HUES48 (cell line): ENCODE results near the gene TSKU.

Experiments used
- H3K27ac ChIP-seq: one replicate; pipeline ENCODE4 v1.7.0; 2013; ENCODE audit warnings: low read depth, low read length, inconsistent platforms
- H3K27me3 ChIP-seq: 2 replicates; pipeline ENCODE4 v1.6.1; 2013; ENCODE audit warnings: mild to moderate bottlenecking, low read length; ENCODE audit not compliant: control insufficient read depth, insufficient read depth
- H3K36me3 ChIP-seq: 2 replicates; pipeline ENCODE4 v1.6.1; 2013; ENCODE audit warnings: low read length; ENCODE audit not compliant: control insufficient read depth, insufficient read depth
- H3K4me1 ChIP-seq: 2 replicates; pipeline ENCODE4 v1.6.1; 2013; ENCODE audit warnings: mild to moderate bottlenecking, low read length; ENCODE audit not compliant: control insufficient read depth, insufficient read depth
- H3K4me3 ChIP-seq: 2 replicates; pipeline ENCODE4 v1.5.1; 2013; ENCODE audit warnings: mild to moderate bottlenecking, low read depth, low read length
- H3K9ac ChIP-seq: 2 replicates; pipeline ENCODE4 v1.6.1; 2013; ENCODE audit warnings: mild to moderate bottlenecking, low read depth, low read length, moderate library complexity
- H3K9me3 ChIP-seq: 2 replicates; pipeline ENCODE4 v1.6.1; 2013; ENCODE audit warnings: low read length; ENCODE audit not compliant: control insufficient read depth, insufficient read depth

Gene TSKU

GRCh38 chr11:76830639-76831327, 47.6 kb downstream of the TSKU start:
- no peak overlapping the region for H3K4me3 ChIP-seq
- no peaks in the 10 kb centered on the region for H3K36me3 ChIP-seq

GRCh38 chr11:76831686-76832310, 48.6 kb downstream of the TSKU start:
- Histone ChIP-seq H3K27me3 (no peaks in the 10 kb centered on the region), H3K9me3 (no peaks in the 10 kb centered on the region), H3K27ac (no peak overlapping the region), H3K9ac (no peak overlapping the region), H3K4me1 (no peaks in the 10 kb centered on the region), H3K36me3 (no peaks in the 10 kb centered on the region), H3K4me3 (no peak overlapping the region)

More at GRCh38 chr11:76830639-76831327, 47.6 kb downstream of the TSKU start:
- no peaks in the 10 kb centered on the region for H3K9me3 ChIP-seq
- no peak overlapping the region for H3K27ac ChIP-seq
- no peak overlapping the region for H3K9ac ChIP-seq
- no peaks in the 10 kb centered on the region for H3K27me3 ChIP-seq
- H3K4me1 ChIP-seq, result no peaks in the 10 kb centered on the region

- no peaks in the 10 kb centered on the region for H3K36me3 ChIP-seq
- no peaks in the 10 kb centered on the region for H3K4me1 ChIP-seq
- no peaks in the 10 kb centered on the region for H3K9me3 ChIP-seq
- no peak overlapping the region for H3K4me3 ChIP-seq
- H3K9ac ChIP-seq, result no peak overlapping the region
- H3K27me3 ChIP-seq, result no peaks in the 10 kb centered on the region
- no peak overlapping the region for H3K27ac ChIP-seq
These were observed 49.2 kb downstream of the TSKU start for GRCh38 chr11:76832361-76832760.

- H3K27ac ChIP-seq, result no peak overlapping the region
- H3K27me3 ChIP-seq, result no peaks in the 10 kb centered on the region
These were observed 51.0 kb downstream of the TSKU start for GRCh38 chr11:76834151-76834550.

GRCh38 chr11:76835036-76835435, 51.9 kb downstream of the TSKU start:
- H3K9ac ChIP-seq, result no peak overlapping the region
- no peaks in the 10 kb centered on the region for H3K9me3 ChIP-seq
- no peaks in the 10 kb centered on the region for H3K27me3 ChIP-seq
- no peaks in the 10 kb centered on the region for H3K36me3 ChIP-seq
- no peak overlapping the region for H3K4me3 ChIP-seq
- no peak overlapping the region for H3K27ac ChIP-seq
- H3K4me1 ChIP-seq, result no peaks in the 10 kb centered on the region

More at GRCh38 chr11:76834151-76834550, 51.0 kb downstream of the TSKU start:
- no peaks in the 10 kb centered on the region for H3K4me1 ChIP-seq
- no peaks in the 10 kb centered on the region for H3K9me3 ChIP-seq
- no peak overlapping the region for H3K9ac ChIP-seq
- no peak overlapping the region for H3K4me3 ChIP-seq
- no peaks in the 10 kb centered on the region for H3K36me3 ChIP-seq

- Histone ChIP-seq H3K27ac (no peak overlapping the region), H3K36me3 (no peaks in the 10 kb centered on the region), H3K9me3 (no peaks in the 10 kb centered on the region), H3K4me1 (no peaks in the 10 kb centered on the region), H3K27me3 (no peaks in the 10 kb centered on the region), H3K9ac (no peak overlapping the region), H3K4me3 (no peak overlapping the region)
These were observed 52.9 kb downstream of the TSKU start for GRCh38 chr11:76835928-76836612.

GRCh38 chr11:76836613-76837291, 53.6 kb downstream of the TSKU start:
- Histone ChIP-seq H3K9ac (no peak overlapping the region), H3K4me1 (no peaks in the 10 kb centered on the region), H3K36me3 (no peaks in the 10 kb centered on the region), H3K4me3 (no peak overlapping the region), H3K27ac (no peak overlapping the region), H3K27me3 (no peaks in the 10 kb centered on the region), H3K9me3 (no peaks in the 10 kb centered on the region)

GRCh38 chr11:76837696-76838677, 54.8 kb downstream of the TSKU start:
- Histone ChIP-seq H3K4me3 (no peak overlapping the region), H3K27ac (no peak overlapping the region), H3K36me3 (no peaks in the 10 kb centered on the region), H3K27me3 (no peaks in the 10 kb centered on the region), H3K9me3 (no peaks in the 10 kb centered on the region), H3K4me1 (peaks cover 3% of the 10 kb centered on the region; the same call in 1 of the 2 replicates), H3K9ac (no peak overlapping the region)

GRCh38 chr11:76838678-76839068, 55.5 kb downstream of the TSKU start:
- Histone ChIP-seq H3K27me3 (no peaks in the 10 kb centered on the region), H3K4me1 (peaks cover 3% of the 10 kb centered on the region; the same call in 1 of the 2 replicates), H3K9me3 (no peaks in the 10 kb centered on the region), H3K27ac (no peak overlapping the region), H3K36me3 (no peaks in the 10 kb centered on the region), H3K4me3 (no peak overlapping the region), H3K9ac (no peak overlapping the region)

GRCh38 chr11:76839311-76839710, 56.2 kb downstream of the TSKU start:
- H3K4me1 ChIP-seq, result peaks cover 3% of the 10 kb centered on the region; the same call in 1 of the 2 replicates
- no peaks in the 10 kb centered on the region for H3K9me3 ChIP-seq
- H3K27ac ChIP-seq, result no peak overlapping the region
- H3K9ac ChIP-seq, result no peak overlapping the region
- H3K27me3 ChIP-seq, result no peaks in the 10 kb centered on the region
- H3K36me3 ChIP-seq, result no peaks in the 10 kb centered on the region
- H3K4me3 ChIP-seq, result no peak overlapping the region
